Astrocyte (in vitro differentiated cells and primary cell): ENCODE data around the gene RAG1. TPM values are rescaled to one million over a fixed set of nuclear protein-coding genes. Genes with fewer than 3 reads are reported as not detected.

ENCODE experiments used
- DNase-seq: peaks from one replicate; pipeline ENCODE4 v3.0.0-alpha.2; 2010; ENCODE audit warnings: low read depth
- FAIRE-seq: peaks from 2 replicates; lab custom pipeline; 2011; peaks lifted over from hg19 to GRCh38; lab: Jason Lieb, UNC
- H2AFZ ChIP-seq: 2 replicates; pipeline ENCODE4 v1.6.0; 2012; ENCODE audit warnings: low read depth, low read length, inconsistent platforms
- H3K27ac ChIP-seq: 2 replicates; pipeline ENCODE4 v1.5.1; 2011; ENCODE audit warnings: low read depth, low read length, inconsistent platforms
- H3K27me3 ChIP-seq: 2 replicates; pipeline ENCODE4 v1.6.0; 2011; ENCODE audit warnings: low read length, inconsistent platforms; ENCODE audit not compliant: insufficient read depth
- H3K36me3 ChIP-seq: 2 replicates; pipeline ENCODE4 v1.5.1; 2011; ENCODE audit warnings: low read length, inconsistent platforms; ENCODE audit not compliant: insufficient read depth
- H3K4me1 ChIP-seq: 2 replicates; pipeline ENCODE4 v1.5.1; 2011; ENCODE audit warnings: low read length, inconsistent platforms; ENCODE audit not compliant: insufficient read depth
- H3K4me2 ChIP-seq: 2 replicates; pipeline ENCODE4 v1.6.0; 2012; ENCODE audit warnings: low read length, inconsistent platforms
- H3K4me3 ChIP-seq: 2 replicates; pipeline ENCODE4 v1.5.1; 2011; ENCODE audit warnings: low read depth, mild to moderate bottlenecking, low read length, inconsistent platforms; ENCODE audit not compliant: insufficient read depth
- H3K79me2 ChIP-seq: 2 replicates; pipeline ENCODE4 v1.6.0; 2012; ENCODE audit warnings: mild to moderate bottlenecking, low read length, inconsistent platforms; ENCODE audit not compliant: insufficient read depth
- H3K9ac ChIP-seq: 2 replicates; pipeline ENCODE4 v1.6.0; 2012; ENCODE audit warnings: mild to moderate bottlenecking, low read length, inconsistent platforms
- H3K9me3 ChIP-seq: 2 replicates; pipeline ENCODE4 v1.5.1; 2012; ENCODE audit warnings: low read depth, mild to moderate bottlenecking, low read length, inconsistent platforms; ENCODE audit not compliant: insufficient read depth
- H4K20me1 ChIP-seq: 2 replicates; pipeline ENCODE4 v1.6.0; 2012; ENCODE audit warnings: low read length, inconsistent platforms; ENCODE audit not compliant: insufficient read depth
- H3K27ac Mint-ChIP-seq: one replicate; pipeline ENCODE4 v1.8.0; 2021; ENCODE audit warnings: mild to moderate bottlenecking, mixed read lengths; ENCODE audit not compliant: unreplicated experiment
- H3K27me3 Mint-ChIP-seq: one replicate; pipeline ENCODE4 v1.8.0; 2021; ENCODE audit warnings: low read depth, mixed read lengths; ENCODE audit not compliant: unreplicated experiment
- H3K36me3 Mint-ChIP-seq: one replicate; pipeline ENCODE4 v1.8.0; 2021; ENCODE audit warnings: low read depth, mixed read lengths; ENCODE audit not compliant: unreplicated experiment
- H3K4me1 Mint-ChIP-seq: one replicate; pipeline ENCODE4 v1.8.0; 2021; ENCODE audit warnings: low read depth, mixed read lengths; ENCODE audit not compliant: unreplicated experiment
- H3K4me3 Mint-ChIP-seq: one replicate; pipeline ENCODE4 v1.8.0; 2021; ENCODE audit warnings: mild to moderate bottlenecking, moderate library complexity, mixed read lengths; ENCODE audit not compliant: unreplicated experiment
- H3K9me3 Mint-ChIP-seq: one replicate; pipeline ENCODE4 v1.8.0; 2021; ENCODE audit warnings: mild to moderate bottlenecking, mixed read lengths; ENCODE audit not compliant: unreplicated experiment
- CTCF ChIP-seq: IDR thresholded peaks from 2 replicates; pipeline ENCODE4 v1.5.1; 2011; ENCODE audit warnings: low read depth, mild to moderate bottlenecking, inconsistent platforms, low read length, moderate library complexity; ENCODE audit not compliant: insufficient read depth
- EZH2 ChIP-seq: IDR thresholded peaks from 2 replicates; pipeline ENCODE4 v1.6.1; 2012; ENCODE audit warnings: mild to moderate bottlenecking, low read length, inconsistent platforms; ENCODE audit not compliant: insufficient read depth
- total RNA-seq: library from RNA; stranded (reverse); gene quantifications from 2 replicates; pipeline ENCODE4 v1.2.1, GENCODE V29; 2021

Gene RAG1
- total RNA-seq, 1 donor from 2014 or later, result 3.2 TPM

- FAIRE-seq, result no peak
- no peak overlapping the region for H3K27ac ChIP-seq
These were observed 49.9 kb downstream of the RAG1 start for GRCh38 chr11:36617543-36618362.

GRCh38 chr11:36618363-36619047 is 50.7 kb downstream of the RAG1 start:
- FAIRE-seq (no peak), DNase-seq (no peak)
- H3K27ac Mint-ChIP-seq, result no peak overlapping the region
- H3K4me2 ChIP-seq, result no peak overlapping the region
- no peaks in the 10 kb centered on the region for H3K27me3 ChIP-seq
- TF ChIP-seq CTCF (no peak), EZH2 (no peak)
- no peak overlapping the region for H3K9ac ChIP-seq
- no peak overlapping the region for H3K27ac ChIP-seq
- no peaks in the 10 kb centered on the region for H3K36me3 Mint-ChIP-seq
- H3K4me1 ChIP-seq, result no peaks in the 10 kb centered on the region
- H3K27me3 Mint-ChIP-seq, result no peaks in the 10 kb centered on the region
- no peaks in the 10 kb centered on the region for H4K20me1 ChIP-seq
- no peak overlapping the region for H3K4me3 ChIP-seq
- H3K4me3 Mint-ChIP-seq, result no peak overlapping the region
- no peaks in the 10 kb centered on the region for H3K36me3 ChIP-seq
- no peaks in the 10 kb centered on the region for H3K79me2 ChIP-seq
- H2AFZ ChIP-seq, result no peak overlapping the region
- H3K9me3 Mint-ChIP-seq, result no peaks in the 10 kb centered on the region
- H3K4me1 Mint-ChIP-seq, result no peaks in the 10 kb centered on the region
- no peaks in the 10 kb centered on the region for H3K9me3 ChIP-seq

More at GRCh38 chr11:36617543-36618362, 49.9 kb downstream of the RAG1 start:
- Histone ChIP-seq H3K79me2 (no peaks in the 10 kb centered on the region), H3K9me3 (no peaks in the 10 kb centered on the region), H3K9ac (no peak overlapping the region), H3K27me3 (no peaks in the 10 kb centered on the region), H2AFZ (no peak overlapping the region), H4K20me1 (no peaks in the 10 kb centered on the region), H3K36me3 (no peaks in the 10 kb centered on the region), H3K4me2 (no peak overlapping the region), H3K4me1 (no peaks in the 10 kb centered on the region), H3K4me3 (no peak overlapping the region)
- no peaks in the 10 kb centered on the region for H3K4me1 Mint-ChIP-seq
- no peak for DNase-seq
- TF ChIP-seq EZH2 (no peak), CTCF (no peak)
- H3K36me3 Mint-ChIP-seq, result no peaks in the 10 kb centered on the region
- no peak overlapping the region for H3K27ac Mint-ChIP-seq
- no peak overlapping the region for H3K4me3 Mint-ChIP-seq
- no peaks in the 10 kb centered on the region for H3K27me3 Mint-ChIP-seq
- H3K9me3 Mint-ChIP-seq, result no peaks in the 10 kb centered on the region

- Mint-ChIP-seq H3K9me3 (no peaks in the 10 kb centered on the region), H3K4me1 (no peaks in the 10 kb centered on the region), H3K27me3 (no peaks in the 10 kb centered on the region), H3K36me3 (no peaks in the 10 kb centered on the region), H3K4me3 (no peak overlapping the region), H3K27ac (no peak overlapping the region)
- Histone ChIP-seq H4K20me1 (no peaks in the 10 kb centered on the region), H3K36me3 (no peaks in the 10 kb centered on the region), H3K79me2 (no peaks in the 10 kb centered on the region), H3K27ac (no peak overlapping the region), H3K27me3 (no peaks in the 10 kb centered on the region), H3K4me2 (no peak overlapping the region), H3K9ac (no peak overlapping the region), H3K4me1 (no peaks in the 10 kb centered on the region), H2AFZ (no peak overlapping the region), H3K9me3 (no peaks in the 10 kb centered on the region), H3K4me3 (no peak overlapping the region)
- DNase-seq (no peak), FAIRE-seq (no peak)
- TF ChIP-seq EZH2 (no peak), CTCF (no peak)
These were observed 51.7 kb downstream of the RAG1 start for GRCh38 chr11:36619502-36619901.
